ENCODE measurements around the gene EPHX1.
A peak's percentile ranks its signal among the peaks of the same experiment; 100 is the strongest.
"Not testable (repeated sequence)": the region's sequence is repeated elsewhere in the genome, so short reads cannot be mapped to it uniquely, and the experiment has no call there.

Gene EPHX1

GRCh38 chr1:225809842-225810578 lies at the start of gene EPHX1:
TSS of gene EPHX1 (plus strand) at chr1:225810124. CDS start at chr1:225828730, 18,606 bp downstream.
- peak; percentile 70 to 76 for DNase-seq (ENCODE audit: low read depth in 2 of 2)

- no peak for DNase-seq (ENCODE audit: low read depth in 2 of 2)
Measured at GRCh38 chr1:225760531-225760930, 49.4 kb upstream of the EPHX1 start.

- DNase-seq (ENCODE audit: low read depth in 2 of 2), result not testable (repeated sequence)
Measured at GRCh38 chr1:225761395-225761794, 48.5 kb upstream of the EPHX1 start.

- no peak for DNase-seq (ENCODE audit: low read depth in 2 of 2)
Measured at GRCh38 chr1:225762002-225762441, 47.9 kb upstream of the EPHX1 start.

- DNase-seq (ENCODE audit: low read depth in 2 of 2), result no peak
Measured at GRCh38 chr1:225762444-225762843, 47.5 kb upstream of the EPHX1 start.

- DNase-seq (ENCODE audit: low read depth in 2 of 2), result no peak
Measured at GRCh38 chr1:225763716-225764548, 46.0 kb upstream of the EPHX1 start.

GRCh38 chr1:225765982-225766674 lies 43.8 kb upstream of the EPHX1 start:
- no peak for DNase-seq (ENCODE audit: low read depth in 2 of 2)

- DNase-seq (ENCODE audit: low read depth in 2 of 2), result no peak
Measured at GRCh38 chr1:225766967-225767633, 42.8 kb upstream of the EPHX1 start.

- no peak for DNase-seq (ENCODE audit: low read depth in 2 of 2)
Measured at GRCh38 chr1:225767634-225768540, 42.0 kb upstream of the EPHX1 start.

- DNase-seq (ENCODE audit: low read depth in 2 of 2), result no peak
Measured at GRCh38 chr1:225768662-225769426, 41.1 kb upstream of the EPHX1 start.

- DNase-seq (ENCODE audit: low read depth in 2 of 2), result no peak
Measured at GRCh38 chr1:225769687-225770086, 40.2 kb upstream of the EPHX1 start.

GRCh38 chr1:225770561-225771248 lies 39.2 kb upstream of the EPHX1 start:
- no peak for DNase-seq (ENCODE audit: low read depth in 2 of 2)

GRCh38 chr1:225771661-225772322 lies 38.1 kb upstream of the EPHX1 start:
- no peak for DNase-seq (ENCODE audit: low read depth in 2 of 2)

GRCh38 chr1:225772323-225772768 lies 37.6 kb upstream of the EPHX1 start:
- peak in 1 of 2 donors; percentile 6 for DNase-seq (ENCODE audit: low read depth in 2 of 2)

- no peak for DNase-seq (ENCODE audit: low read depth in 2 of 2)
Measured at GRCh38 chr1:225772848-225773247, 37.1 kb upstream of the EPHX1 start.

- no peak for DNase-seq (ENCODE audit: low read depth in 2 of 2)
Measured at GRCh38 chr1:225774281-225775147, 35.4 kb upstream of the EPHX1 start.

GRCh38 chr1:225776294-225776693 lies 33.6 kb upstream of the EPHX1 start:
- no peak for DNase-seq (ENCODE audit: low read depth in 2 of 2)

Data from stimulated activated CD8-positive, alpha-beta memory T cell treated with anti-CD3 and anti-CD28 coated beads, Interleukin-2, amount 100 ng/mL, for 48 hours (primary cell).